NB4 (cell line): ENCODE measurements around the gene SCAMP5.

Experiments used
- DNase-seq: peaks from one replicate; pipeline ENCODE4 v3.0.0; 2010; ENCODE audit warnings: low read depth
- H3K4me3 ChIP-seq: one replicate; pipeline ENCODE4 v1.5.1; 2011; ENCODE audit warnings: mild to moderate bottlenecking, low read depth, low read length, moderate library complexity
- MYC ChIP-seq: IDR thresholded peaks from 2 replicates; pipeline ENCODE4 v1.6.1; 2011; ENCODE audit warnings: low read depth, low read length
- POLR2A ChIP-seq: IDR thresholded peaks from 2 replicates; pipeline ENCODE4 v1.6.1; 2011; ENCODE audit warnings: mild to moderate bottlenecking; ENCODE audit not compliant: insufficient read length; ENCODE audit errors: extremely low read depth
- TF ChIP-seq, protein P1 (sequence below): IDR thresholded peaks from one replicate; pipeline ENCODE4 v1.5.1; 2012; ENCODE audit warnings: low read depth, low read length
- TF ChIP-seq, protein P2 (sequence below): IDR thresholded peaks from 2 replicates; pipeline ENCODE4 v1.6.1; 2011; ENCODE audit warnings: low read depth, low read length

SCAMP5 gene

DNA sequence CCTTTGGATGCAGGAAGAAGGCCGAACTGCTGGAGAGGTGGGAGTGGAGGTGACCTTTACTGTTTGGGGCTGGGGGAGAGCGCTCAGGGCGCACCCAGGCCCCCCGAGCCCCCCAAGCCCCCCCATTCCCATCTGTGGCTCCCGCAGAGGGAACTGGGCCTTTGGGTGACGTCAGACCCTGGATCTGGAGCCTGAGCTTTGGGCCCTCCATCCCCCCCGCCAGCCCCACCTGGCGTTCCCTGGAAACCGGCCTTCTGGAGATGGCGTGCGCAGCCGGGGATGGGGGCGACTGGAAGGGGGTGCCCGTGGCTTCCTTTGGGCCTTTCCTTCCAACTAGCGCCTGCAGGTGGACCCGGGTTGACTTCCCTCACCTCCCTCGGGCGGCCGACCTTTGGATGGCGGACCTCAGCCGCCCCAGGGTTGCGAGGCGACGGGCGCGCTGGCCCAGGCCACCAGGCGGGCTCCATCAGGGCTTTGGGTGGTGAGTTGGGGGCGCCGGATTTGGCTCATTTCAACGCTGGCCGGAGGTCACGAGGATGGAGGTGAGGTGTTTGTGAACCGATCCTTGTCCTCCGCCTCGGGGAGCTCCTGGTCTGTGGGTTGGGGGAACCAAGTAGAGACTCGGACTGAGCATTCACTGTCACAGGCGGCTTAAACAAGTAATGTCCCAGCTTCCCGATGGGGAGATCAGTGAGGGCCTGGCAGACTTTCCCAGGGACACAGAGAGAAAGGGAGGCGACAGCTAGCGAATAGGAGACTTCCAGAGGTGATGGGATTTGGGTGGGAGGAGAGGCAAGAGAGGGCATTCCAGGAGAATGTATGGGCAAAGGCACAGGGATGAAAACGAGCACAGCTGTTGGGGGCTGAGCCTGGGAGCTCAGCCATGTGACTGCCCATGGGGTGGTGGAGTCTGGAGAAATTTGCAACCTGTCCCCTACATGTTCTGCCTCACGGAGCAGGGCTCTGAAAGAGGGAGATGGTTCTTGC, 709 bp downstream of the SCAMP5 start:
- TF ChIP-seq POLR2A: no peak
- TF ChIP-seq, protein P1, sequence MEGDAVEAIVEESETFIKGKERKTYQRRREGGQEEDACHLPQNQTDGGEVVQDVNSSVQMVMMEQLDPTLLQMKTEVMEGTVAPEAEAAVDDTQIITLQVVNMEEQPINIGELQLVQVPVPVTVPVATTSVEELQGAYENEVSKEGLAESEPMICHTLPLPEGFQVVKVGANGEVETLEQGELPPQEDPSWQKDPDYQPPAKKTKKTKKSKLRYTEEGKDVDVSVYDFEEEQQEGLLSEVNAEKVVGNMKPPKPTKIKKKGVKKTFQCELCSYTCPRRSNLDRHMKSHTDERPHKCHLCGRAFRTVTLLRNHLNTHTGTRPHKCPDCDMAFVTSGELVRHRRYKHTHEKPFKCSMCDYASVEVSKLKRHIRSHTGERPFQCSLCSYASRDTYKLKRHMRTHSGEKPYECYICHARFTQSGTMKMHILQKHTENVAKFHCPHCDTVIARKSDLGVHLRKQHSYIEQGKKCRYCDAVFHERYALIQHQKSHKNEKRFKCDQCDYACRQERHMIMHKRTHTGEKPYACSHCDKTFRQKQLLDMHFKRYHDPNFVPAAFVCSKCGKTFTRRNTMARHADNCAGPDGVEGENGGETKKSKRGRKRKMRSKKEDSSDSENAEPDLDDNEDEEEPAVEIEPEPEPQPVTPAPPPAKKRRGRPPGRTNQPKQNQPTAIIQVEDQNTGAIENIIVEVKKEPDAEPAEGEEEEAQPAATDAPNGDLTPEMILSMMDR: no peak
- no peak for DNase-seq
- H3K4me3 ChIP-seq: peak overlapping the region; percentile 56

DNA sequence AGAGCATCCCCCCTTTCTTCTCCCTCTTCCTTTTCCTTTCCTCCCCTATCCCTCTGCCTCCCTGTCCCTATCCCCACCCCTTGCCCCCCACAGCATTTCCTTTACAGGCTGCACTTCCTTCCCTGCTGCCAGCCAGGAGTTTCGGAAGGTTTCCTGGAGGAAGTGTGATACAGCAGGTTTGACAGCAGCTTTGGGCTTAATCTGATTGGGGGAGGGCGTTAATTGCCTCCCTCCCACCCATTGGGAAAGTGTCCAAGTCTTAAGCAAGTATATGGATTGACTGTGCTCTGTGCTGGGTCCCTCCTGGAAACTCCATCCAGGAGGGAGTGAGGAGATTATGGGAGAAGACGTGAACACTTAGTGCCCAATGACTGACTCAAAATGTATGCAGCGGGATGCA, 1.8 kb downstream of the SCAMP5 start:
- H3K4me3 ChIP-seq: no peak overlapping the region
- TF ChIP-seq POLR2A (no peak), MYC (no peak)
- TF ChIP-seq, protein P1: no peak
- TF ChIP-seq, protein P2, sequence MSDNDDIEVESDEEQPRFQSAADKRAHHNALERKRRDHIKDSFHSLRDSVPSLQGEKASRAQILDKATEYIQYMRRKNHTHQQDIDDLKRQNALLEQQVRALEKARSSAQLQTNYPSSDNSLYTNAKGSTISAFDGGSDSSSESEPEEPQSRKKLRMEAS: no peak

DNA sequence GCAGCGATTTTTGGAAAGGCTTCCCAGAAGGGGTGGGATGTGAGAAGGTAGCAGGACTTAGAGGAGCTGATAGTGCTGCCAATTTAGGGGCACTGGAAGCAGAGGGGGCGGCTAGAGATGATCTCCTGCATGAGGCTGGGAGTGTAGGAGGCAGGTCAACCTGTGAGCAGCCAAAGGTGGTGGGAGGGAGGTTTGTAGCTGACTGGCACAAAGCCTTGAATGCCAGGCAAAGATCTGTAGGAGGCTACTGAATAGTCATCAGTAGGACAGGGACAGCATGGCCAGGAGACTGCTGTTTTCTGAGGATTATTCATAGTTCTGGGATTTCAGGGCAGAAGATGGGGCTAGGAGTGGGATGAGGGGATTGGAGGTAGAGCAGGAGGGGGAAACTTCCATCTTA, 2.2 kb downstream of the SCAMP5 start:
- TF ChIP-seq, protein P1: no peak
- TF ChIP-seq, protein P2: no peak
- TF ChIP-seq MYC (no peak), POLR2A (no peak)
- no peak overlapping the region for H3K4me3 ChIP-seq
- no peak for DNase-seq

More for the DNA sequence above, 1.8 kb downstream of the SCAMP5 start:
- DNase-seq: no peak

DNA sequence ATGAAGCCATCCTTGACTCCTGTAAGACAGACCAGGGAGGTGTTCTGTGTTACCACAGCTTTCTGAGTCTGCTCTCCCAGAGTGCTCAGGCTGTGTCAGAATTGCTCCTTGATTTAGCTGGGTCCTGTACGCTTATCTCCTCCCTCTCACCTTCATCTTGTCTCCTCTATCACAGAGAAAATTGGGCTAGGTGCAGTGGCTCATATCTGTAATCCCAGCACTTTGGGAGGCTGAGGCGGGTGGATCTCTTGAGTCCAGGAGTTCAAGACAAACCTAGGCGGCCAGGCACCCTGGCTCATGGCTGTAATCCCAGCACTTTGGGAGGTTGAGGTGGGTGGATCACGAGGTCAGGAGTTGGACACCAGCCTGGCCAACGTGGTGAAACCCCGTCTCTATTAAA, 5.9 kb downstream of the SCAMP5 start:
- TF ChIP-seq, protein P1: no peak
- TF ChIP-seq, protein P2: no peak
- TF ChIP-seq MYC (no peak), POLR2A (no peak)
- no peak for DNase-seq
- no peak overlapping the region for H3K4me3 ChIP-seq

DNA sequence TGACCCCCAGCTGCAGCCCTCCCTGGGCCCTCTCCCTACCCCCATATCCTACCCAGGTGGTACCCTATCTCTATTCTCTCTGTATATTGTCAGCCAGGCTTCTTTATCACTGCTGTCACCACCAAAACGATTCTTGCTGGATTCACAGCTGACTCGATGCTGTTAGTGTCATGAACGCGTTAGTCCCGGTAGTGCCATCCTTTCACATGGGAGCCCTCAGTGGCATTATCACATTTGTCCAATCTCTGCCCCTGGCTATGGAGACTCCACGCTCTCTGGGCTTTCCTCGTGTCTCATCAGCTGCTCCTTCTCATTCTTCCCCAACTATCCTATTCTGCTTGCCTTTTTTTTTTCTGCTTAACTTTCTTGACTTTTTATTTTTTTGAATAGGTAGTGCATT, 7.0 kb downstream of the SCAMP5 start:
- TF ChIP-seq, protein P1: no peak
- no peak for TF ChIP-seq MYC
- TF ChIP-seq, protein P2: no peak
- TF ChIP-seq POLR2A: no peak
- no peak for DNase-seq
- H3K4me3 ChIP-seq: no peak overlapping the region

DNA sequence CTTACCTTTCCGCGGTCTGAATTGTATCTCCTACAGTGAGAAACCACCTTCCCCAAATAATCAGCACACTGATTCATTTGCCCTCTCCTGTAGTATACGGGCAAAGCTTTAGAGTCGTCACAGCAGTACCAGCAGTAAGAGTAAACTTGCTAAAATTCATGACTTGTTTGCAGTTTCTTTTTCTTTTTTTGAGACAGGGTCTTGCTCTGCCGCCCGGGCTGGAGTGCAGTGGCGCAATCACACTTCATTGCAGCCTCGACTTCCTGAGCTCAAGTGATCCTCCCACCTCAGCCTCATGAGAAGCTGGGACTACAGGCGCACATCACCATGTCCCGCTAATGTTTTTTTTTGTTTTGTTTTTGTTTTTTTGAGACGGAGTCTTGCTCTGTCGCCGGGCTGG, 11.9 kb downstream of the SCAMP5 start:
- H3K4me3 ChIP-seq: peak overlapping the region; percentile 55
- peak; percentile 76 for DNase-seq
- TF ChIP-seq, protein P1: no peak
- TF ChIP-seq POLR2A (no peak), MYC (no peak)
- TF ChIP-seq, protein P2: no peak
